Gastroesophageal sphincter (tissue), 3 donors: ENCODE measurements around the gene CNIH1.

Experiments used
- CTCF ChIP-seq, 4 experiments: fragments of 200-600 bp in 2 of 4; fragments of 450-650 bp in 2 of 4; sonication (generic) in 1 of 4; IDR thresholded peaks; one replicate each; pipeline ENCODE4 v1.5.1; 2017 to 2019; ENCODE audit warnings: antibody characterized with exemption in 4 of 4, mild to moderate bottlenecking in 2 of 4, moderate library complexity in 2 of 4
- POLR2A ChIP-seq, 2 donors: fragments of 450-650 bp; IDR thresholded peaks; one replicate each; pipeline ENCODE4 v1.6.1; 2017; ENCODE audit warnings: antibody characterized with exemption in 2 of 2, mild to moderate bottlenecking in 2 of 2, moderate library complexity in 1 of 2

GRCh38 chr14:54475911-54476310, 34.7 kb upstream of the CNIH1 start:
- TF ChIP-seq CTCF (IDR thresholded peaks at IDR 0.05), result no peak
- no peak for TF ChIP-seq POLR2A (IDR thresholded peaks at IDR 0.05)
